ENCODE data around the gene C9orf78. TPM values are rescaled to one million over a fixed set of nuclear protein-coding genes. Genes with fewer than 3 reads are reported as not detected.
"Not testable (repeated sequence)": the region's sequence is repeated elsewhere in the genome, so short reads cannot be mapped to it uniquely, and the experiment has no call there.

The C9orf78 gene
- total and polyA plus RNA-seq, 2 of the 8 experiments (the other 6 are each of a cell fraction or from before 2014, with no cell fraction given), result 17.4 to 40.6 TPM

GRCh38 chr9:129785866-129786265 lies 49.2 kb downstream of the C9orf78 start (continued):
- TF ChIP-seq BRCA1 (IDR thresholded peaks at IDR 0.05; ENCODE audit: low read depth, low read length) (no peak), CHD2 (IDR thresholded peaks at IDR 0.05; ENCODE audit: low read length) (no peak), BCL11A (IDR thresholded peaks at IDR 0.05; ENCODE audit: low read depth in 2 of 2, low read length in 2 of 2) (no peak), POLR2A (IDR thresholded peaks at IDR 0.05; ENCODE audit: control extremely low read depth in 1 of 2, low read depth in 2 of 2, low read length in 2 of 2) (no peak), SP1 (IDR thresholded peaks at IDR 0.05; ENCODE audit: low read depth, low read length) (no peak)
- TF ChIP-seq, protein P1, sequence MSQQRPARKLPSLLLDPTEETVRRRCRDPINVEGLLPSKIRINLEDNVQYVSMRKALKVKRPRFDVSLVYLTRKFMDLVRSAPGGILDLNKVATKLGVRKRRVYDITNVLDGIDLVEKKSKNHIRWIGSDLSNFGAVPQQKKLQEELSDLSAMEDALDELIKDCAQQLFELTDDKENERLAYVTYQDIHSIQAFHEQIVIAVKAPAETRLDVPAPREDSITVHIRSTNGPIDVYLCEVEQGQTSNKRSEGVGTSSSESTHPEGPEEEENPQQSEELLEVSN (IDR thresholded peaks at IDR 0.05), result no peak

DNA sequence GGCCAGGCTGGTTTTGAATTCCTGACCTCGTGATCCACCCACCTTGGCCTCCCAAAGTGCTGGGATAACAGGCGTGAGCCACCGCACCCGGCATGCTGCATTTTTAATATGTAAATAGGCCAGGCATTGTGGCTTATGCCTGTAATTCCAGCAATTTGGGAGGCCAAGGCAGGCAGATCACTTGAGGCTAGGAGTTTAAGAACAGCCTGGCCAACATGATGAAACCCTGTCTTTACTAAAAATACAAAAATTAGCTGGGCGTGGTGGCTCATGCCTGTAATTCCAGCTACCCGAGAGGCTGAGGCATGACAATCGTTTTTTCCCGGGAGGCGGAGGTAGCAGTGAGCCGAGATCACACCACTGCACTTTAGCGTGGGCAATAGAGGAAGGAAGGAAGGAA lies 50.1 kb downstream of the C9orf78 start:
- not testable (repeated sequence) for H3K79me2 ChIP-seq (ENCODE audit: control insufficient read depth in 1 of 2, insufficient read depth in 2 of 2, low read length in 2 of 2); DNase-seq (ENCODE audit: low read depth in 1 of 2, low spot score in 2 of 2); H2AK5ac ChIP-seq (ENCODE audit: low read depth, low read length); H3K27me3 ChIP-seq (replicated peaks in 1 of 4; ENCODE audit: control insufficient read depth in 3 of 4, extremely low read depth in 1 of 4, insufficient read depth in 3 of 4, low read length in 3 of 4); H3K27ac ChIP-seq (ENCODE audit: low read depth, low read length); H3K56ac ChIP-seq (replicated peaks; ENCODE audit: insufficient read length, low read depth, low read length); H4K8ac ChIP-seq (ENCODE audit: extremely low read depth, insufficient read depth, low read length); H3K36me3 ChIP-seq (ENCODE audit: control insufficient read depth in 2 of 4, insufficient read depth in 4 of 4, low read length in 3 of 4); H3K9me3 ChIP-seq (ENCODE audit: insufficient read depth in 2 of 2, low read depth in 1 of 2, low read length in 1 of 2); H3K79me1 ChIP-seq (ENCODE audit: low read depth, low read length); H2AFZ ChIP-seq (ENCODE audit: low read length); H4K5ac ChIP-seq (ENCODE audit: insufficient read length, low read depth, low read length); H3K4me2 ChIP-seq (ENCODE audit: insufficient read depth in 1 of 2, low read depth in 2 of 2, low read length in 2 of 2); H4K91ac ChIP-seq (replicated peaks; ENCODE audit: insufficient read length, low read length); H3K4ac ChIP-seq (replicated peaks; ENCODE audit: insufficient read length, low read depth, low read length); H3K18ac ChIP-seq (ENCODE audit: extremely low read depth, low read length); H2BK120ac ChIP-seq (replicated peaks; ENCODE audit: low read depth, low read length); H4K20me1 ChIP-seq (replicated peaks in 1 of 2; ENCODE audit: control insufficient read depth in 1 of 2, insufficient read depth in 2 of 2, low read length in 2 of 2); H2BK5ac ChIP-seq (ENCODE audit: low read depth, low read length); H3K9ac ChIP-seq (replicated peaks in 1 of 4; ENCODE audit: extremely low read depth in 1 of 4, low read depth in 3 of 4, low read length in 3 of 4); H3K14ac ChIP-seq (ENCODE audit: insufficient read length); H3K4me1 ChIP-seq (replicated peaks in 1 of 4; ENCODE audit: control insufficient read depth in 3 of 4, insufficient read depth in 4 of 4, low read length in 3 of 4); H2BK12ac ChIP-seq (ENCODE audit: low read depth, low read length); FAIRE-seq; H3K23me2 ChIP-seq (ENCODE audit: low read depth, low read length); H2BK20ac ChIP-seq (ENCODE audit: low read length); H2BK15ac ChIP-seq (ENCODE audit: low read length); H3K4me3 ChIP-seq (ENCODE audit: extremely low read depth in 1 of 4, insufficient read depth in 2 of 4, low read depth in 3 of 4, low read length in 4 of 4); H3K23ac ChIP-seq (ENCODE audit: insufficient read length)
- ChIA-PET CTCF (ENCODE audit: partially characterized antibody) (interaction anchor here (0.9 to 12.8 kb wide), 11 partner anchors 12 to 161 kb away, joined by 3 to 250 read pairs (median 7); no protein-coding TSS in a partner anchor), POLR2A (ENCODE audit: partially characterized antibody) (interaction anchor here (1.0 kb wide), 1 partner anchor 47 kb away, joined by 4 read pairs; no protein-coding TSS in a partner anchor)
- WGBS, 2 experiments (ENCODE audit: extremely low coverage in 1 of 2, insufficient coverage in 1 of 2, insufficient read length in 1 of 2, insufficient replicate concordance in 2 of 2, low coverage in 1 of 2, low lambda C conversion rate in 2 of 2, missing lambda C conversion rate in 1 of 2), result 87% methylated on average over 11 of the region's 11 CpGs; no CpG with 5 or more reads in 1 of the 2 experiments
